Liver (tissue), 9 donors: Measurements from ENCODE around the gene CUBN. TPM values are rescaled to one million over a fixed set of nuclear protein-coding genes. Genes with fewer than 3 reads are reported as not detected.

Experiments used
- DNase-seq: peaks from one replicate; pipeline ENCODE4 v3.0.0-alpha.2; 2017; ENCODE audit warnings: low spot score
- H3K27ac ChIP-seq, 2 donors: one replicate each; pipeline ENCODE4 v1.7.0; 2013; ENCODE audit warnings: inconsistent platforms in 2 of 2, low read length in 2 of 2, control low read depth in 1 of 2, low read depth in 1 of 2, mild to moderate bottlenecking in 1 of 2
- H3K27me3 ChIP-seq, 4 donors: one replicate each; pipeline versions ENCODE4 v1.6.1 to v1.7.0; 2013; ENCODE audit warnings: low read length in 3 of 4, inconsistent platforms in 1 of 4, mild to moderate bottlenecking in 1 of 4, moderate library complexity in 1 of 4; ENCODE audit not compliant: control insufficient read depth in 4 of 4, insufficient read depth in 4 of 4
- H3K36me3 ChIP-seq, 4 donors: one replicate each; pipeline versions ENCODE4 v1.6.1 to v1.7.0; 2013; ENCODE audit warnings: low read length in 3 of 4, mild to moderate bottlenecking in 3 of 4, low read depth in 1 of 4, moderate library complexity in 1 of 4; ENCODE audit not compliant: control insufficient read depth in 4 of 4, insufficient read depth in 3 of 4
- H3K4me1 ChIP-seq, 4 donors: one replicate each; pipeline versions ENCODE4 v1.6.1 to v1.7.0; 2013; ENCODE audit warnings: low read length in 3 of 4, mild to moderate bottlenecking in 3 of 4, moderate library complexity in 1 of 4; ENCODE audit not compliant: control insufficient read depth in 4 of 4, insufficient read depth in 4 of 4
- H3K4me3 ChIP-seq, 3 donors: one replicate each; pipeline versions ENCODE4 v1.6.1 to v1.7.0; 2013; ENCODE audit warnings: low read length in 3 of 3, control low read depth in 1 of 3, low read depth in 1 of 3, mild to moderate bottlenecking in 1 of 3
- H3K9ac ChIP-seq, 2 donors: one replicate each; pipeline ENCODE4 v1.7.0; 2013; ENCODE audit warnings: low read length in 2 of 2, mild to moderate bottlenecking in 2 of 2, moderate library complexity in 2 of 2, control low read depth in 1 of 2, low read depth in 1 of 2
- H3K9me3 ChIP-seq, 4 donors: one replicate each; pipeline versions ENCODE4 v1.6.1 to v1.7.0; 2013; ENCODE audit warnings: low read length in 3 of 4; ENCODE audit not compliant: control insufficient read depth in 4 of 4
- ATF3 ChIP-seq: IDR thresholded peaks from 2 replicates; pipeline ENCODE4 v1.6.1; 2016; ENCODE audit warnings: antibody characterized with exemption
- FOXA1 ChIP-seq: IDR thresholded peaks from 2 replicates; pipeline ENCODE4 v1.6.1; 2016; ENCODE audit warnings: antibody characterized with exemption
- GABPA ChIP-seq, 2 donors: IDR thresholded peaks in 1 of 2; conservative IDR thresholded peaks in 1 of 2; 2 replicates each; pipeline ENCODE4 v1.6.1; 2016; ENCODE audit warnings: antibody characterized with exemption in 2 of 2, mild to moderate bottlenecking in 1 of 2, moderate library complexity in 1 of 2
- HNF4A ChIP-seq, 2 donors: conservative IDR thresholded peaks; 2 replicates each; pipeline ENCODE4 v1.6.1; 2016; ENCODE audit warnings: antibody characterized with exemption in 2 of 2, mild to moderate bottlenecking in 2 of 2
- JUND ChIP-seq, 2 donors: IDR thresholded peaks; 2 replicates each; pipeline ENCODE4 v1.6.1; 2016; ENCODE audit warnings: antibody characterized with exemption in 2 of 2
- RAD21 ChIP-seq, 2 donors: IDR thresholded peaks; 2 replicates each; pipeline ENCODE4 v1.6.1; 2016; ENCODE audit warnings: antibody characterized with exemption in 2 of 2, mild to moderate bottlenecking in 2 of 2
- REST ChIP-seq: IDR thresholded peaks from 2 replicates; pipeline ENCODE4 v1.6.1; 2016; ENCODE audit warnings: antibody characterized with exemption, mild to moderate bottlenecking
- SP1 ChIP-seq: IDR thresholded peaks from 2 replicates; pipeline ENCODE4 v1.6.1; 2018; ENCODE audit warnings: antibody characterized with exemption, mild to moderate bottlenecking
- TAF1 ChIP-seq: conservative IDR thresholded peaks from 2 replicates; pipeline ENCODE4 v1.6.1; 2016; ENCODE audit warnings: antibody characterized with exemption, mild to moderate bottlenecking
- YY1 ChIP-seq: IDR thresholded peaks from 2 replicates; pipeline ENCODE4 v1.6.1; 2016; ENCODE audit warnings: antibody characterized with exemption, mild to moderate bottlenecking
- ZBTB33 ChIP-seq: IDR thresholded peaks from 2 replicates; pipeline ENCODE4 v1.6.1; 2016; ENCODE audit warnings: antibody characterized with exemption
- WGBS: extraction: QIAGEN DNeasy Blood & Tissue Kit; methylation state at CpG from one replicate; pipeline ENCODE4 v1.1.7; 2013; 5-methylcytosine and 5-hydroxymethylcytosine counted together
- polyA plus RNA-seq, 2 donors: library from polyadenylated mRNA; stranded (reverse) in 1 of 2; unstranded in 1 of 2; fragments of 200-250 nt in 1 of 2; fragments of >200 nt in 1 of 2; fragmentation: Nextera tagmentation in 1 of 2; extraction: Ambion mirVana in 1 of 2; gene quantifications; one replicate each; pipeline versions ENCODE4 v1.2.1 to v1.2.3, GENCODE V29; 2013 to 2015
- total RNA-seq, 2 donors: library from RNA; depleted of rRNA; stranded (reverse); fragments of >200 nt; gene quantifications; one replicate each; pipeline ENCODE4 v1.2.3, GENCODE V29; 2014
- TF ChIP-seq, protein P1 (sequence below): fragments of 150-350 bp; IDR thresholded peaks from 2 replicates; pipeline ENCODE4 v1.5.1; 2017; ENCODE audit warnings: improper control_type of control experiment, low read depth, low read length; ENCODE audit not compliant: missing input control
- donor health status: healthy.
- donor health status: healthy.
- donor health status: healthy.
- donor health status: healthy.
- donor health status: healthy.

Gene CUBN
- total and polyA plus RNA-seq, 4 donors, result 0.01 to 0.67 (median 0.30) TPM

- TF ChIP-seq, protein P1, sequence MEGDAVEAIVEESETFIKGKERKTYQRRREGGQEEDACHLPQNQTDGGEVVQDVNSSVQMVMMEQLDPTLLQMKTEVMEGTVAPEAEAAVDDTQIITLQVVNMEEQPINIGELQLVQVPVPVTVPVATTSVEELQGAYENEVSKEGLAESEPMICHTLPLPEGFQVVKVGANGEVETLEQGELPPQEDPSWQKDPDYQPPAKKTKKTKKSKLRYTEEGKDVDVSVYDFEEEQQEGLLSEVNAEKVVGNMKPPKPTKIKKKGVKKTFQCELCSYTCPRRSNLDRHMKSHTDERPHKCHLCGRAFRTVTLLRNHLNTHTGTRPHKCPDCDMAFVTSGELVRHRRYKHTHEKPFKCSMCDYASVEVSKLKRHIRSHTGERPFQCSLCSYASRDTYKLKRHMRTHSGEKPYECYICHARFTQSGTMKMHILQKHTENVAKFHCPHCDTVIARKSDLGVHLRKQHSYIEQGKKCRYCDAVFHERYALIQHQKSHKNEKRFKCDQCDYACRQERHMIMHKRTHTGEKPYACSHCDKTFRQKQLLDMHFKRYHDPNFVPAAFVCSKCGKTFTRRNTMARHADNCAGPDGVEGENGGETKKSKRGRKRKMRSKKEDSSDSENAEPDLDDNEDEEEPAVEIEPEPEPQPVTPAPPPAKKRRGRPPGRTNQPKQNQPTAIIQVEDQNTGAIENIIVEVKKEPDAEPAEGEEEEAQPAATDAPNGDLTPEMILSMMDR, result no peak
- TF ChIP-seq ZBTB33 (no peak), GABPA (IDR thresholded peaks at IDR 0.05 in 1 of 2, conservative IDR thresholded peaks at IDR 0.05 in 1 of 2) (no peak), ATF3 (no peak)
These were observed 122.8 kb downstream of the CUBN start (continued) for GRCh38 chr10:17006631-17007417.

DNA sequence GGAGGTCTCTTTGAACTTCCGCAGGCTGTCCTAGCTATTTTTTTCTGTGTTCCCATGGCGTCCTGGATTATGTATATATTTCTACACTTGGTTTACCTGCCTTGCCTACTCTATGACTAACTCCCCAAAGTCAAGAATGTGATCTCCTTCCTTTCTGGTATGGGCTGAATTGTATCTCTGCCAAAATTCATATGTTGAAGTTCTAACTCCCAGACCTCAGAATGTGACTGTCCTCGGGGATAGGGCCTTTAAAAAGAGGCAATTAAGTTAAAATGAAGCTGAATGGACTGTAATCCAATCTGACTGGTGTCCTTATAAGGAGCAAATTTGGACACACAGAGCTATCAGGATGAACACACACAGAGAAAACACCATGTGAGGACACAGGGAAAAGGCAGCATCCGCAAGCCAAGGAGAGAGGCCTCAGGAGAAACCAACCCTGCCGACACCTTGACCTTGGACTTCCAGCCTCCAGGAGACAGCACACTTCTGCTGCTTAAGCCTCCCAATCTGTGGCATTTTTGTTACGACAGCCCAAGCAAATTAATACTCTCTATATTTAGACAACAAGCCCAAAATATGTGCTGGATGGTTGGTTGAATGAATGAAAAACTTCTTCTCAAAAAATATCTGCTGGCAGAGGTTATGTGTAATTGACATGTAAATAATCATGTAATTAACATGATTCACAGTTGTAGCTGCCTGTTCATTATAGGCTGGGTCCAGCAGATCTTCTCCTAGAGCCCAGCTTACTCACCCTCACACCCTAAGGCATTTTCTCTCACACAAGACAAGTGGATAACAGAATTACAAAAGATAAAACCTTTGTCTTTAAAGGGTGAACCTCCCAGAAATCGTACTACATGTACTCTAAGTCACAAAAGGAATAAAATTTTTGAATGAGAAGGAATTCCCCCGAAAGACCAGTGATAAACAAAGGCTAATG is 123.7 kb downstream of the CUBN start:
- TF ChIP-seq HNF4A (conservative IDR thresholded peaks at IDR 0.05) (no peak), YY1 (no peak), REST (no peak), JUND (IDR thresholded peaks at IDR 0.05) (no peak), ATF3 (no peak), FOXA1 (no peak), TAF1 (no peak), ZBTB33 (no peak), SP1 (no peak), RAD21 (IDR thresholded peaks at IDR 0.05) (no peak)
- TF ChIP-seq, protein P1, result no peak
- H3K27me3 ChIP-seq, result no peaks in the 10 kb centered on the region
- no peaks in the 10 kb centered on the region for H3K9me3 ChIP-seq
- H3K36me3 ChIP-seq, result no peaks in the 10 kb centered on the region
- no peak overlapping the region for H3K27ac ChIP-seq
- H3K4me3 ChIP-seq, result no peak overlapping the region
- WGBS, result 84% methylated on average over 8 of the region's 8 CpGs
- H3K9ac ChIP-seq, result no peak overlapping the region
- DNase-seq, result no peak
- H3K4me1 ChIP-seq, result no peaks in the 10 kb centered on the region
